Astrocyte of the hippocampus (primary cell): Measurements from ENCODE around the gene SOX9.

Source experiments
- DNase-seq: peaks from one replicate; pipeline ENCODE4 v3.0.0; 2011; ENCODE audit warnings: low read depth, low spot score

Gene SOX9

GRCh38 chr17:72120642-72121163 lies at the start of gene SOX9:
TSS of gene SOX9 (plus strand) at chr17:72121020. CDS start at chr17:72121392, 372 bp downstream.
- peak; percentile 98 for DNase-seq

GRCh38 chr17:72071330-72071729 lies 49.5 kb upstream of the SOX9 start:
- DNase-seq: no peak

GRCh38 chr17:72075995-72076677 lies 44.7 kb upstream of the SOX9 start:
- peak; percentile 33 for DNase-seq

GRCh38 chr17:72076678-72077030 lies 44.2 kb upstream of the SOX9 start:
- no peak for DNase-seq

- no peak for DNase-seq
Measured at GRCh38 chr17:72077326-72077960, 43.4 kb upstream of the SOX9 start.

GRCh38 chr17:72079700-72080099 lies 41.1 kb upstream of the SOX9 start:
- no peak for DNase-seq

- no peak for DNase-seq
Measured at GRCh38 chr17:72087876-72088275, 32.9 kb upstream of the SOX9 start.

- DNase-seq: no peak
Measured at GRCh38 chr17:72089453-72089987, 31.3 kb upstream of the SOX9 start.

GRCh38 chr17:72090108-72090507 lies 30.7 kb upstream of the SOX9 start:
- DNase-seq: peak; percentile 61

GRCh38 chr17:72092710-72093322 lies 28.0 kb upstream of the SOX9 start:
- no peak for DNase-seq

GRCh38 chr17:72093707-72094106 lies 27.1 kb upstream of the SOX9 start:
- no peak for DNase-seq

GRCh38 chr17:72095316-72095715 lies 25.5 kb upstream of the SOX9 start:
- no peak for DNase-seq

GRCh38 chr17:72097144-72097543 lies 23.7 kb upstream of the SOX9 start:
- peak; percentile 23 for DNase-seq

- peak; percentile 50 for DNase-seq
Measured at GRCh38 chr17:72099919-72100318, 20.9 kb upstream of the SOX9 start.

- no peak for DNase-seq
Measured at GRCh38 chr17:72100470-72100869, 20.4 kb upstream of the SOX9 start.

GRCh38 chr17:72101526-72101925 lies 19.3 kb upstream of the SOX9 start:
- no peak for DNase-seq

- no peak for DNase-seq
Measured at GRCh38 chr17:72102366-72102765, 18.5 kb upstream of the SOX9 start.

- peak; percentile 78 for DNase-seq
Measured at GRCh38 chr17:72104164-72104862, 16.5 kb upstream of the SOX9 start.

- no peak for DNase-seq
Measured at GRCh38 chr17:72104863-72105234, 16.0 kb upstream of the SOX9 start.

GRCh38 chr17:72107100-72107499 lies 13.7 kb upstream of the SOX9 start:
- DNase-seq: no peak

- no peak for DNase-seq
Measured at GRCh38 chr17:72110231-72110941, 10.4 kb upstream of the SOX9 start.
